Astrocyte (in vitro differentiated cells and primary cell): ENCODE results near the gene KCNJ1. TPM values are rescaled to one million over a fixed set of nuclear protein-coding genes. Genes with fewer than 3 reads are reported as not detected.
A peak's percentile ranks its signal among the peaks of the same experiment; 100 is the strongest.

Source experiments
- DNase-seq: peaks from one replicate; pipeline ENCODE4 v3.0.0-alpha.2; 2010; ENCODE audit warnings: low read depth
- FAIRE-seq: peaks from 2 replicates; lab custom pipeline; 2011; peaks lifted over from hg19 to GRCh38; lab: Jason Lieb, UNC
- H2AFZ ChIP-seq: 2 replicates; pipeline ENCODE4 v1.6.0; 2012; ENCODE audit warnings: low read depth, low read length, inconsistent platforms
- H3K27ac ChIP-seq: 2 replicates; pipeline ENCODE4 v1.5.1; 2011; ENCODE audit warnings: low read depth, low read length, inconsistent platforms
- H3K27me3 ChIP-seq: 2 replicates; pipeline ENCODE4 v1.6.0; 2011; ENCODE audit warnings: low read length, inconsistent platforms; ENCODE audit not compliant: insufficient read depth
- H3K36me3 ChIP-seq: 2 replicates; pipeline ENCODE4 v1.5.1; 2011; ENCODE audit warnings: low read length, inconsistent platforms; ENCODE audit not compliant: insufficient read depth
- H3K4me1 ChIP-seq: 2 replicates; pipeline ENCODE4 v1.5.1; 2011; ENCODE audit warnings: low read length, inconsistent platforms; ENCODE audit not compliant: insufficient read depth
- H3K4me2 ChIP-seq: 2 replicates; pipeline ENCODE4 v1.6.0; 2012; ENCODE audit warnings: low read length, inconsistent platforms
- H3K4me3 ChIP-seq: 2 replicates; pipeline ENCODE4 v1.5.1; 2011; ENCODE audit warnings: low read depth, mild to moderate bottlenecking, low read length, inconsistent platforms; ENCODE audit not compliant: insufficient read depth
- H3K79me2 ChIP-seq: 2 replicates; pipeline ENCODE4 v1.6.0; 2012; ENCODE audit warnings: mild to moderate bottlenecking, low read length, inconsistent platforms; ENCODE audit not compliant: insufficient read depth
- H3K9ac ChIP-seq: 2 replicates; pipeline ENCODE4 v1.6.0; 2012; ENCODE audit warnings: mild to moderate bottlenecking, low read length, inconsistent platforms
- H3K9me3 ChIP-seq: 2 replicates; pipeline ENCODE4 v1.5.1; 2012; ENCODE audit warnings: low read depth, mild to moderate bottlenecking, low read length, inconsistent platforms; ENCODE audit not compliant: insufficient read depth
- H4K20me1 ChIP-seq: 2 replicates; pipeline ENCODE4 v1.6.0; 2012; ENCODE audit warnings: low read length, inconsistent platforms; ENCODE audit not compliant: insufficient read depth
- H3K27ac Mint-ChIP-seq: one replicate; pipeline ENCODE4 v1.8.0; 2021; ENCODE audit warnings: mild to moderate bottlenecking, mixed read lengths; ENCODE audit not compliant: unreplicated experiment
- H3K27me3 Mint-ChIP-seq: one replicate; pipeline ENCODE4 v1.8.0; 2021; ENCODE audit warnings: low read depth, mixed read lengths; ENCODE audit not compliant: unreplicated experiment
- H3K36me3 Mint-ChIP-seq: one replicate; pipeline ENCODE4 v1.8.0; 2021; ENCODE audit warnings: low read depth, mixed read lengths; ENCODE audit not compliant: unreplicated experiment
- H3K4me1 Mint-ChIP-seq: one replicate; pipeline ENCODE4 v1.8.0; 2021; ENCODE audit warnings: low read depth, mixed read lengths; ENCODE audit not compliant: unreplicated experiment
- H3K4me3 Mint-ChIP-seq: one replicate; pipeline ENCODE4 v1.8.0; 2021; ENCODE audit warnings: mild to moderate bottlenecking, moderate library complexity, mixed read lengths; ENCODE audit not compliant: unreplicated experiment
- H3K9me3 Mint-ChIP-seq: one replicate; pipeline ENCODE4 v1.8.0; 2021; ENCODE audit warnings: mild to moderate bottlenecking, mixed read lengths; ENCODE audit not compliant: unreplicated experiment
- CTCF ChIP-seq: IDR thresholded peaks from 2 replicates; pipeline ENCODE4 v1.5.1; 2011; ENCODE audit warnings: low read depth, mild to moderate bottlenecking, inconsistent platforms, low read length, moderate library complexity; ENCODE audit not compliant: insufficient read depth
- EZH2 ChIP-seq: IDR thresholded peaks from 2 replicates; pipeline ENCODE4 v1.6.1; 2012; ENCODE audit warnings: mild to moderate bottlenecking, low read length, inconsistent platforms; ENCODE audit not compliant: insufficient read depth
- total RNA-seq: library from RNA; stranded (reverse); gene quantifications from 2 replicates; pipeline ENCODE4 v1.2.1, GENCODE V29; 2021

The KCNJ1 gene
- total RNA-seq, 1 donor from 2014 or later: not detected

- FAIRE-seq: no peak
Measured at GRCh38 chr11:128848815-128849455, 18.2 kb downstream of the KCNJ1 start.

GRCh38 chr11:128846985-128847384, 20.1 kb downstream of the KCNJ1 start:
- H4K20me1 ChIP-seq: no peaks in the 10 kb centered on the region
- H3K27me3 Mint-ChIP-seq: peaks cover 18% of the 10 kb centered on the region
- FAIRE-seq: no peak

More at GRCh38 chr11:128848815-128849455, 18.2 kb downstream of the KCNJ1 start:
- Mint-ChIP-seq H3K4me1 (no peaks in the 10 kb centered on the region), H3K27me3 (peaks cover 23% of the 10 kb centered on the region), H3K4me3 (no peak overlapping the region), H3K27ac (no peak overlapping the region), H3K36me3 (no peaks in the 10 kb centered on the region), H3K9me3 (peaks cover 3% of the 10 kb centered on the region)
- TF ChIP-seq CTCF (peak; percentile 74), EZH2 (no peak)
- no peaks in the 10 kb centered on the region for H3K9me3 ChIP-seq
- H3K27ac ChIP-seq: no peak overlapping the region
- H3K9ac ChIP-seq: no peak overlapping the region
- H4K20me1 ChIP-seq: no peaks in the 10 kb centered on the region
- H2AFZ ChIP-seq: no peak overlapping the region
- peaks cover 6% of the 10 kb centered on the region for H3K27me3 ChIP-seq
- no peaks in the 10 kb centered on the region for H3K4me1 ChIP-seq
- no peak for DNase-seq
- H3K4me3 ChIP-seq: no peak overlapping the region
- H3K4me2 ChIP-seq: no peak overlapping the region
- H3K36me3 ChIP-seq: no peaks in the 10 kb centered on the region
- H3K79me2 ChIP-seq: no peaks in the 10 kb centered on the region

More at GRCh38 chr11:128846985-128847384, 20.1 kb downstream of the KCNJ1 start:
- no peak overlapping the region for H3K4me3 ChIP-seq
- H3K4me1 ChIP-seq: no peaks in the 10 kb centered on the region
- no peak for DNase-seq
- no peaks in the 10 kb centered on the region for H3K79me2 ChIP-seq
- Mint-ChIP-seq H3K36me3 (no peaks in the 10 kb centered on the region), H3K9me3 (peaks cover 2% of the 10 kb centered on the region), H3K4me3 (no peak overlapping the region), H3K27ac (no peak overlapping the region), H3K4me1 (no peaks in the 10 kb centered on the region)
- no peak overlapping the region for H2AFZ ChIP-seq
- peaks cover 6% of the 10 kb centered on the region for H3K27me3 ChIP-seq
- H3K4me2 ChIP-seq: no peak overlapping the region
- TF ChIP-seq EZH2 (no peak), CTCF (no peak)
- H3K36me3 ChIP-seq: no peaks in the 10 kb centered on the region
- H3K9ac ChIP-seq: no peak overlapping the region
- no peak overlapping the region for H3K27ac ChIP-seq
- H3K9me3 ChIP-seq: no peaks in the 10 kb centered on the region
